Measurements from ENCODE around the gene TET3.

Gene TET3

DNA sequence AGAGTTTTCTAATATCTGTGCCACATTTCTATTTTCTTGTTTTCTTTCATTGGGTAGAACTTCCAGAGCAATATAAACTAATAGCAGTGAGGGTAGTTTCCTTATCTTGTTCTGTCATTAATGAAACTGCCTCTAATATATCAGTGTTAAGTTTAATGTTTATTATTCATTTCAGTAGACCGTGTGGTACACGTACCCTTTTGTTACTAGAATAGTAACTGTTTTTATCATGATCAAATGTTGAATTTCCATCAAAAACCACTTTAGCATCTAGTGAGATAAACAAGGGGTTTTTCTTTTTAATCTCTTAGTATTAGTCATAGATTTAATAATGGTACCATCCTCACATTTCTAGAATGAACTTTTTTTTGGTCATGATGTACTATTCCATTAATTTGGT lies 42.0 kb upstream of the TET3 start:
- H3K4me3 ChIP-seq (ENCODE audit: low read depth, low read length), result no peak overlapping the region
- TF ChIP-seq, protein P1, sequence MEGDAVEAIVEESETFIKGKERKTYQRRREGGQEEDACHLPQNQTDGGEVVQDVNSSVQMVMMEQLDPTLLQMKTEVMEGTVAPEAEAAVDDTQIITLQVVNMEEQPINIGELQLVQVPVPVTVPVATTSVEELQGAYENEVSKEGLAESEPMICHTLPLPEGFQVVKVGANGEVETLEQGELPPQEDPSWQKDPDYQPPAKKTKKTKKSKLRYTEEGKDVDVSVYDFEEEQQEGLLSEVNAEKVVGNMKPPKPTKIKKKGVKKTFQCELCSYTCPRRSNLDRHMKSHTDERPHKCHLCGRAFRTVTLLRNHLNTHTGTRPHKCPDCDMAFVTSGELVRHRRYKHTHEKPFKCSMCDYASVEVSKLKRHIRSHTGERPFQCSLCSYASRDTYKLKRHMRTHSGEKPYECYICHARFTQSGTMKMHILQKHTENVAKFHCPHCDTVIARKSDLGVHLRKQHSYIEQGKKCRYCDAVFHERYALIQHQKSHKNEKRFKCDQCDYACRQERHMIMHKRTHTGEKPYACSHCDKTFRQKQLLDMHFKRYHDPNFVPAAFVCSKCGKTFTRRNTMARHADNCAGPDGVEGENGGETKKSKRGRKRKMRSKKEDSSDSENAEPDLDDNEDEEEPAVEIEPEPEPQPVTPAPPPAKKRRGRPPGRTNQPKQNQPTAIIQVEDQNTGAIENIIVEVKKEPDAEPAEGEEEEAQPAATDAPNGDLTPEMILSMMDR (conservative IDR thresholded peaks at IDR 0.05; ENCODE audit: low read depth, low read length), result no peak
- DNase-seq (ENCODE audit: low read depth), result no peak

GRCh38 chr2:73944714-73945113 lies 40.0 kb upstream of the TET3 start:
- no peak overlapping the region for H3K4me3 ChIP-seq (ENCODE audit: low read depth, low read length)
- DNase-seq (ENCODE audit: low read depth), result no peak
- TF ChIP-seq, protein P1 (conservative IDR thresholded peaks at IDR 0.05; ENCODE audit: low read depth, low read length), result no peak

- H3K4me3 ChIP-seq (ENCODE audit: low read depth, low read length), result no peak overlapping the region
- TF ChIP-seq, protein P1 (conservative IDR thresholded peaks at IDR 0.05; ENCODE audit: low read depth, low read length), result no peak
- no peak for DNase-seq (ENCODE audit: low read depth)
Observed at GRCh38 chr2:73946215-73946614, 38.5 kb upstream of the TET3 start.

GRCh38 chr2:73946666-73947065 lies 38.0 kb upstream of the TET3 start:
- TF ChIP-seq, protein P1 (conservative IDR thresholded peaks at IDR 0.05; ENCODE audit: low read depth, low read length), result no peak
- H3K4me3 ChIP-seq (ENCODE audit: low read depth, low read length), result no peak overlapping the region
- no peak for DNase-seq (ENCODE audit: low read depth)

GRCh38 chr2:73947412-73948018 lies 37.2 kb upstream of the TET3 start:
- TF ChIP-seq, protein P1 (conservative IDR thresholded peaks at IDR 0.05; ENCODE audit: low read depth, low read length), result no peak
- no peak for DNase-seq (ENCODE audit: low read depth)
- no peak overlapping the region for H3K4me3 ChIP-seq (ENCODE audit: low read depth, low read length)

- H3K4me3 ChIP-seq (ENCODE audit: low read depth, low read length), result no peak overlapping the region
- no peak for DNase-seq (ENCODE audit: low read depth)
- TF ChIP-seq, protein P1 (conservative IDR thresholded peaks at IDR 0.05; ENCODE audit: low read depth, low read length), result no peak
Observed at GRCh38 chr2:73949802-73950201, 34.9 kb upstream of the TET3 start.
